Measurements from ENCODE around the gene LGALS4. TPM values are rescaled to one million over a fixed set of nuclear protein-coding genes. Genes with fewer than 3 reads are reported as not detected.
A peak's percentile ranks its signal among the peaks of the same experiment; 100 is the strongest.

LGALS4 gene
- total RNA-seq, 2 experiments from 2014 or later = 1.0 to 1.1 TPM

GRCh38 chr19:38849147-38849859 lies 36.6 kb upstream of the LGALS4 start:
- Histone ChIP-seq H3K4me1 (ENCODE audit: insufficient read depth, low read length, poor library complexity, severe bottlenecking) (peaks cover 29% of the 10 kb centered on the region), H3K79me2 (ENCODE audit: insufficient read depth, low read depth, low read length) (peaks cover 54% of the 10 kb centered on the region), H3K36me3 (ENCODE audit: insufficient read depth, low read length) (peaks cover 49% of the 10 kb centered on the region), H3K4me2 (ENCODE audit: low read length) (peak overlapping the region; percentile 99), H4K20me1 (ENCODE audit: insufficient read depth, low read length) (peaks cover 31% of the 10 kb centered on the region), H3K9me3 (ENCODE audit: low read length) (no peaks in the 10 kb centered on the region), H2AFZ (ENCODE audit: low read length) (no peak overlapping the region), H3K9me2 (ENCODE audit: insufficient read depth, low read length) (no peaks in the 10 kb centered on the region), H3K4me3 (ENCODE audit: low read depth, low read length, poor library complexity, severe bottlenecking) (peak overlapping the region; percentile 94), H3K27ac (ENCODE audit: low read depth, low read length, poor library complexity, severe bottlenecking) (peak overlapping the region; percentile 92)
- DNase-seq (ENCODE audit: low spot score) = peak; percentile 96
- no TSS peak for BruUV-seq (replicated peaks)
- intact Hi-C loops (cut with micrococcal nuclease; ENCODE audit: unreplicated experiment) = no loop called here
- ChIA-PET CTCF (ENCODE audit: unreplicated experiment) (no interaction called here), POLR2A (interaction anchor here (0.6 to 1.0 kb wide), 4 partner anchors 9 to 474 kb away, joined by 3 to 6 read pairs (median 5); no protein-coding TSS in a partner anchor)
- no peak for TF ChIP-seq EZH2phosphoT487 (IDR thresholded peaks at IDR 0.05; ENCODE audit: borderline replicate concordance, low read depth, low read length)
- TF ChIP-seq, protein P1, sequence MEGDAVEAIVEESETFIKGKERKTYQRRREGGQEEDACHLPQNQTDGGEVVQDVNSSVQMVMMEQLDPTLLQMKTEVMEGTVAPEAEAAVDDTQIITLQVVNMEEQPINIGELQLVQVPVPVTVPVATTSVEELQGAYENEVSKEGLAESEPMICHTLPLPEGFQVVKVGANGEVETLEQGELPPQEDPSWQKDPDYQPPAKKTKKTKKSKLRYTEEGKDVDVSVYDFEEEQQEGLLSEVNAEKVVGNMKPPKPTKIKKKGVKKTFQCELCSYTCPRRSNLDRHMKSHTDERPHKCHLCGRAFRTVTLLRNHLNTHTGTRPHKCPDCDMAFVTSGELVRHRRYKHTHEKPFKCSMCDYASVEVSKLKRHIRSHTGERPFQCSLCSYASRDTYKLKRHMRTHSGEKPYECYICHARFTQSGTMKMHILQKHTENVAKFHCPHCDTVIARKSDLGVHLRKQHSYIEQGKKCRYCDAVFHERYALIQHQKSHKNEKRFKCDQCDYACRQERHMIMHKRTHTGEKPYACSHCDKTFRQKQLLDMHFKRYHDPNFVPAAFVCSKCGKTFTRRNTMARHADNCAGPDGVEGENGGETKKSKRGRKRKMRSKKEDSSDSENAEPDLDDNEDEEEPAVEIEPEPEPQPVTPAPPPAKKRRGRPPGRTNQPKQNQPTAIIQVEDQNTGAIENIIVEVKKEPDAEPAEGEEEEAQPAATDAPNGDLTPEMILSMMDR (conservative IDR thresholded peaks at IDR 0.05; ENCODE audit: low read length) = no peak; the same call in 1 of the 2 replicates

DNA sequence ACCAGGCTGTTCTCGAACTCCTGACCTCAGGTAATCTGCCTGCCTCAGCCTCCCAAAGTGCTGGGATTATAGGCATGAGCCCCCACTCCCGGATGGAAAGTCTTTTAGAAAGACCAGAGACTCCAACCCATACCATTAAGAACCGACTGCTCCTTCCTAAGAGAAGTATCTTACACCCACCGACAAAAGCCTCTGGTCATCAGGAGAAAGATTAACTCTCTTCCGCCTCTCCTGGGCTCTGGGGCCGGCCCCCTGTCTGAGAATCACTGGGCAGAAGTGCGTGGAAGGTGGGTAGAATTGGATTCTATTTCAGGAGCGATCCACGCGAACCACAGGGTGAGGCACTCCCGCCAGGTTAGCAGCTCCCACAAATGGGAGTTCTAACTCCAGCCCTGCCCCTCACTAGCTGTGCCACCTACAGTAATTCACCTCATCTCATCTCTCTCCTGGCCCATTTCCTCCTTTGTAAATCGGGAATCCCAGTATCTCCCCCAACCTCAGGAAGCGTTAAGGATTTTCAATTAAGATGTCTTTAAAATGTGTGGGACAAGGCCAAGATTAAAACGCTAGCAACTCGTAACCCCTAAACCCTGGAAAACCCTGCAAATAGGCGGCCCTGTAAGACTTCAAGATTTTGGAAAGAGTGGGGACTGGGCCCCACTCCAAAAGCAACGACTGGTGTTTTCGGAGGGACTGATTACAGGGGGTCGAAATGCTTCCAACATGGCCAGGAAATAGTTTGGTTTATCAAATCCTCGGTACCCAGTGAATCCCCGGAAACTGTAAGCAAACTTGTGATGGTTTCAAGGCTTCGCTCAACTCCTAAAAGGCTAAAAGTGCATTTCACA lies 35.8 kb upstream of the LGALS4 start:
- H4K20me1 ChIP-seq (ENCODE audit: insufficient read depth, low read length) = peaks cover 36% of the 10 kb centered on the region
- H3K4me1 ChIP-seq (ENCODE audit: insufficient read depth, low read length, poor library complexity, severe bottlenecking) = peaks cover 28% of the 10 kb centered on the region
- H3K36me3 ChIP-seq (ENCODE audit: insufficient read depth, low read length) = peaks cover 56% of the 10 kb centered on the region
- peak overlapping the region; percentile 94 for H3K4me3 ChIP-seq (ENCODE audit: low read depth, low read length, poor library complexity, severe bottlenecking)
- no peak overlapping the region for H2AFZ ChIP-seq (ENCODE audit: low read length)
- H3K9me2 ChIP-seq (ENCODE audit: insufficient read depth, low read length) = no peaks in the 10 kb centered on the region
- BruUV-seq (replicated peaks) = TSS peak; percentile 56
- no peaks in the 10 kb centered on the region for H3K9me3 ChIP-seq (ENCODE audit: low read length)
- H3K4me2 ChIP-seq (ENCODE audit: low read length) = peak overlapping the region; percentile 99
- ChIA-PET CTCF (ENCODE audit: unreplicated experiment) (no interaction called here), POLR2A (interaction anchor here (0.6 to 1.4 kb wide), 7 partner anchors 10 to 473 kb away, joined by 3 to 6 read pairs (median 4); partner anchors contain the start of gene ECH1)
- no peak for TF ChIP-seq EZH2phosphoT487 (IDR thresholded peaks at IDR 0.05; ENCODE audit: borderline replicate concordance, low read depth, low read length)
- TF ChIP-seq, protein P1 (conservative IDR thresholded peaks at IDR 0.05; ENCODE audit: low read length) = no peak
- peak overlapping the region; percentile 92 for H3K27ac ChIP-seq (ENCODE audit: low read depth, low read length, poor library complexity, severe bottlenecking)
- peaks cover 62% of the 10 kb centered on the region for H3K79me2 ChIP-seq (ENCODE audit: insufficient read depth, low read depth, low read length)
- intact Hi-C loops (cut with micrococcal nuclease; ENCODE audit: unreplicated experiment) = no loop called here
- DNase-seq (ENCODE audit: low spot score) = no peak
